ENCODE data around the gene ACOT7. TPM values are rescaled to one million over a fixed set of nuclear protein-coding genes. Genes with fewer than 3 reads are reported as not detected.

ACOT7 gene
- total RNA-seq, 1 donor from 2014 or later, result 12.7 TPM

- POLR2A ChIA-PET, result no interaction called here
- H3K36me3 Mint-ChIP-seq (ENCODE audit: low read depth), result no peaks in the 10 kb centered on the region
- CTCF ChIA-PET, result no interaction called here
- no peak for TF ChIP-seq CTCF (IDR thresholded peaks at IDR 0.05)
- no peaks in the 10 kb centered on the region for H3K9me3 Mint-ChIP-seq
- DNase-seq (no peak), ATAC-seq (ENCODE audit: low read depth) (no peak)
- H3K27ac Mint-ChIP-seq, result no peak overlapping the region
- intact Hi-C loops (cut with micrococcal nuclease), result no loop called here
- no peaks in the 10 kb centered on the region for H3K27me3 Mint-ChIP-seq
- H3K4me1 Mint-ChIP-seq, result no peaks in the 10 kb centered on the region
- no peak overlapping the region for H3K4me3 Mint-ChIP-seq
Measured at GRCh38 chr1:6269720-6270400, 123.7 kb downstream of the ACOT7 start.

- DNase-seq, result no peak
- ATAC-seq (ENCODE audit: low read depth), result no peak
- ChIA-PET CTCF (no interaction called here), POLR2A (no interaction called here)
- no peaks in the 10 kb centered on the region for H3K27me3 Mint-ChIP-seq
- intact Hi-C loops (cut with micrococcal nuclease), result no loop called here
- no peaks in the 10 kb centered on the region for H3K36me3 Mint-ChIP-seq (ENCODE audit: low read depth)
- TF ChIP-seq CTCF (IDR thresholded peaks at IDR 0.05), result no peak
- no peaks in the 10 kb centered on the region for H3K4me1 Mint-ChIP-seq
- no peaks in the 10 kb centered on the region for H3K9me3 Mint-ChIP-seq
- no peak overlapping the region for H3K4me3 Mint-ChIP-seq
- no peak overlapping the region for H3K27ac Mint-ChIP-seq
Measured at GRCh38 chr1:6269296-6269695, 124.3 kb downstream of the ACOT7 start.

GRCh38 chr1:6268415-6268814 is 125.2 kb downstream of the ACOT7 start:
- ATAC-seq (ENCODE audit: low read depth) (no peak), DNase-seq (no peak)
- Mint-ChIP-seq H3K4me3 (no peak overlapping the region), H3K27ac (no peak overlapping the region), H3K27me3 (no peaks in the 10 kb centered on the region), H3K4me1 (no peaks in the 10 kb centered on the region), H3K36me3 (ENCODE audit: low read depth) (no peaks in the 10 kb centered on the region), H3K9me3 (no peaks in the 10 kb centered on the region)
- intact Hi-C loops (cut with micrococcal nuclease), result no loop called here
- ChIA-PET POLR2A (no interaction called here), CTCF (no interaction called here)
- TF ChIP-seq CTCF (IDR thresholded peaks at IDR 0.05), result no peak

- H3K4me3 Mint-ChIP-seq, result no peak overlapping the region
- H3K27ac Mint-ChIP-seq, result no peak overlapping the region
- no peak for DNase-seq
- ChIA-PET CTCF (no interaction called here), POLR2A (no interaction called here)
- intact Hi-C loops (cut with micrococcal nuclease), result no loop called here
- H3K4me1 Mint-ChIP-seq, result no peaks in the 10 kb centered on the region
- H3K9me3 Mint-ChIP-seq, result no peaks in the 10 kb centered on the region
- no peak for ATAC-seq (ENCODE audit: low read depth)
- H3K36me3 Mint-ChIP-seq (ENCODE audit: low read depth), result no peaks in the 10 kb centered on the region
- H3K27me3 Mint-ChIP-seq, result no peaks in the 10 kb centered on the region
- no peak for TF ChIP-seq CTCF (IDR thresholded peaks at IDR 0.05)
Measured at GRCh38 chr1:6267686-6268322, 125.8 kb downstream of the ACOT7 start.

GRCh38 chr1:6266641-6267040 is 126.9 kb downstream of the ACOT7 start:
- Mint-ChIP-seq H3K27me3 (peaks cover 4% of the 10 kb centered on the region), H3K27ac (no peak overlapping the region), H3K9me3 (no peaks in the 10 kb centered on the region), H3K36me3 (ENCODE audit: low read depth) (no peaks in the 10 kb centered on the region), H3K4me1 (peaks cover 3% of the 10 kb centered on the region), H3K4me3 (no peak overlapping the region)
- TF ChIP-seq CTCF (IDR thresholded peaks at IDR 0.05), result no peak
- intact Hi-C loops (cut with micrococcal nuclease), result no loop called here
- no peak for DNase-seq
- ChIA-PET POLR2A (no interaction called here), CTCF (no interaction called here)
- ATAC-seq (ENCODE audit: low read depth), result no peak
